B cell (primary cell): ENCODE measurements around the gene SLC9A9. TPM values are rescaled to one million over a fixed set of nuclear protein-coding genes. Genes with fewer than 3 reads are reported as not detected.

Experiments used
- ATAC-seq: fragments of 200-7000 bp; cut with Tn5 transposase; one replicate; pipeline ENCODE4 v1.10.0; 2021; ENCODE audit warnings: low read depth, mild to moderate bottlenecking, moderate number of reproducible peaks, moderate library complexity
- CTCF ChIA-PET: fragments of 350-600 bp; sonication (Branson Sonifier 250); formaldehyde crosslinking; loops from one replicate; lab custom pipeline; 2021; ENCODE audit warnings: antibody characterized with exemption, inconsistent platforms; lab: Charles Lee
- POLR2A ChIA-PET: fragments of 350-600 bp; sonication (Branson Sonifier 250); formaldehyde crosslinking; loops from one replicate; lab custom pipeline; 2021; ENCODE audit warnings: antibody characterized with exemption; lab: Charles Lee
- DNase-seq: peaks from one replicate; pipeline ENCODE4 v3.0.0; 2013
- H2AFZ ChIP-seq: 2 replicates; pipeline ENCODE4 v1.6.1; 2012; ENCODE audit warnings: mild to moderate bottlenecking, low read depth, low read length; ENCODE audit not compliant: insufficient read depth, poor library complexity, severe bottlenecking
- H3K27ac ChIP-seq, 2 donors: 1 replicate in 1 of 2; 2 replicates in 1 of 2; pipeline ENCODE4 v1.5.1; 2012 to 2013; ENCODE audit warnings: low read length in 2 of 2, mild to moderate bottlenecking in 2 of 2, moderate library complexity in 1 of 2
- H3K27me3 ChIP-seq, 4 experiments: fragments of 200-600 bp in 1 of 4; sonication (generic) in 1 of 4; replicated peaks in 1 of 4; 1 replicate in 2 of 4; 2 replicates in 2 of 4; pipeline versions ENCODE4 v1.6.1 to v1.7.0; 2013 to 2016; ENCODE audit warnings: low read length in 3 of 4, mild to moderate bottlenecking in 2 of 4, mixed read lengths in 1 of 4, moderate library complexity in 1 of 4; ENCODE audit not compliant: insufficient read depth in 4 of 4, control insufficient read depth in 3 of 4; ENCODE audit errors: control extremely low read depth in 1 of 4
- H3K36me3 ChIP-seq, 2 experiments: replicated peaks in 1 of 2; 1 replicate in 1 of 2; 2 replicates in 1 of 2; pipeline versions ENCODE4 v1.6.1 to v1.7.1; 2013; ENCODE audit warnings: low read length in 1 of 2; ENCODE audit not compliant: insufficient read depth in 2 of 2, control insufficient read depth in 1 of 2; ENCODE audit errors: control extremely low read depth in 1 of 2, extremely low read depth in 1 of 2
- H3K4me1 ChIP-seq, 2 donors: fragments of 200-600 bp in 1 of 2; sonication (generic) in 1 of 2; 1 replicate in 1 of 2; 2 replicates in 1 of 2; pipeline versions ENCODE4 v1.5.1 to v1.6.1; 2013 to 2017; ENCODE audit warnings: low read length in 2 of 2; ENCODE audit not compliant: control insufficient read depth in 2 of 2, insufficient read depth in 2 of 2
- H3K4me2 ChIP-seq: replicated peaks from 2 replicates; pipeline ENCODE3; 2012; ENCODE audit warnings: mild to moderate bottlenecking, low read depth, low read length; ENCODE audit not compliant: poor library complexity, severe bottlenecking
- H3K4me3 ChIP-seq, 5 experiments: fragments of 200-600 bp in 1 of 5; sonication (generic) in 1 of 5; 1 replicate in 3 of 5; 2 replicates in 2 of 5; pipeline versions ENCODE4 v1.5.1 to v1.7.0; 2011 to 2016; ENCODE audit warnings: low read length in 4 of 5, mild to moderate bottlenecking in 4 of 5, low read depth in 2 of 5, control low read depth in 1 of 5, moderate library complexity in 1 of 5; ENCODE audit not compliant: insufficient read depth in 1 of 5; ENCODE audit errors: control extremely low read depth in 1 of 5, extremely low read depth in 1 of 5
- H3K79me2 ChIP-seq: fragments of 200-600 bp; sonication (generic); one replicate; pipeline ENCODE4 v1.6.0; 2016; ENCODE audit warnings: low read length; ENCODE audit not compliant: control insufficient read depth, insufficient read depth
- H3K9ac ChIP-seq: fragments of 200-600 bp; sonication (generic); 2 replicates; pipeline ENCODE4 v1.6.1; 2017; ENCODE audit warnings: mild to moderate bottlenecking, low read length, moderate library complexity
- H3K9me3 ChIP-seq, 3 donors: one replicate each; pipeline versions ENCODE4 v1.6.1 to v1.7.1; 2013; ENCODE audit warnings: low read length in 2 of 3; ENCODE audit not compliant: control insufficient read depth in 2 of 3, insufficient read depth in 1 of 3; ENCODE audit errors: control extremely low read depth in 1 of 3
- H4K20me1 ChIP-seq: 2 replicates; pipeline ENCODE4 v1.6.0; 2012; ENCODE audit warnings: mild to moderate bottlenecking, low read length; ENCODE audit not compliant: insufficient read depth, control insufficient read depth, poor library complexity, severe bottlenecking
- H3K27ac Mint-ChIP-seq: one replicate; pipeline ENCODE4 v1.8.0; 2021; ENCODE audit warnings: mixed read lengths
- H3K27me3 Mint-ChIP-seq: one replicate; pipeline ENCODE4 v1.8.0; 2021; ENCODE audit warnings: mixed read lengths
- H3K4me1 Mint-ChIP-seq: one replicate; pipeline ENCODE4 v1.8.0; 2021; ENCODE audit warnings: mixed read lengths
- H3K4me3 Mint-ChIP-seq: one replicate; pipeline ENCODE4 v1.8.0; 2021; ENCODE audit warnings: mixed read lengths
- H3K9me3 Mint-ChIP-seq: one replicate; pipeline ENCODE4 v1.8.0; 2022; ENCODE audit warnings: mixed read lengths; ENCODE audit not compliant: insufficient read depth
- CTCF ChIP-seq: fragments of 200-600 bp; IDR thresholded peaks from one replicate; pipeline ENCODE4 v1.8.0; 2022; ENCODE audit warnings: antibody characterized with exemption, mild to moderate bottlenecking
- EZH2 ChIP-seq: IDR thresholded peaks from 2 replicates; pipeline ENCODE4 v1.6.1; 2012; ENCODE audit warnings: borderline replicate concordance, low read depth, mild to moderate bottlenecking, moderate library complexity, low read length; ENCODE audit not compliant: insufficient read depth, poor library complexity, severe bottlenecking
- WGBS: methylation state at CpG from one replicate; pipeline ENCODE4 v1.1.5; 2013; ENCODE audit warnings: missing lambda C conversion rate; ENCODE audit not compliant: insufficient coverage; 5-methylcytosine and 5-hydroxymethylcytosine counted together
- intact Hi-C: fragments of 100-400 bp; cut with micrococcal nuclease; formaldehyde crosslinking; loops from one replicate; pipeline ENCODE4 v1.10.0; 2022
- polyA plus RNA-seq: library from polyadenylated mRNA; depleted of rRNA; stranded (reverse); fragments of >200 nt; gene quantifications from 2 replicates; pipeline ENCODE4 v1.2.3, GENCODE V29; 2012
- total RNA-seq, 2 donors: library from RNA; stranded (reverse); fragments of 120-200 nt in 1 of 2; gene quantifications; 1 replicate in 1 of 2; 2 replicates in 1 of 2; pipeline versions ENCODE4 v1.2.3 to v1.2.4, GENCODE V29; 2013 to 2022

The SLC9A9 gene
- total and polyA plus RNA-seq, 2 donors (not counting 1 experiment from before 2014, with no cell fraction given), result 7.7 to 17.3 TPM

- intact Hi-C loops, result no loop called here
- DNase-seq (no peak), ATAC-seq (no peak)
- H2AFZ ChIP-seq, result no peak overlapping the region
- H3K4me1 Mint-ChIP-seq, result peaks cover 13% of the 10 kb centered on the region
- H3K9ac ChIP-seq, result no peak overlapping the region
- H3K27ac Mint-ChIP-seq, result no peak overlapping the region
- H3K9me3 ChIP-seq, result peaks cover 0 to 2% (median 1%) of the 10 kb centered on the region in 3 donors
- H3K27me3 ChIP-seq, result no peaks in the 10 kb centered on the region
- peaks cover 0 to 1% of the 10 kb centered on the region in 2 experiments for H3K36me3 ChIP-seq
- ChIA-PET POLR2A (no interaction called here), CTCF (no interaction called here)
- peaks cover 6 to 8% of the 10 kb centered on the region in 2 donors for H3K4me1 ChIP-seq
- no peaks in the 10 kb centered on the region for H3K27me3 Mint-ChIP-seq
- H3K4me2 ChIP-seq, result no peak overlapping the region
- WGBS, result 100% methylated on average over 1 of the region's 3 CpGs
- no peaks in the 10 kb centered on the region for H3K9me3 Mint-ChIP-seq
- no peaks in the 10 kb centered on the region for H4K20me1 ChIP-seq
- H3K27ac ChIP-seq, result no peak overlapping the region
- no peak overlapping the region for H3K4me3 Mint-ChIP-seq
- H3K4me3 ChIP-seq, result no peak overlapping the region
- no peaks in the 10 kb centered on the region for H3K79me2 ChIP-seq
- TF ChIP-seq EZH2 (no peak), CTCF (no peak)
Observed at GRCh38 chr3:143357700-143358099, 490.6 kb downstream of the SLC9A9 start.

GRCh38 chr3:143356839-143357238 lies 491.4 kb downstream of the SLC9A9 start:
- Histone ChIP-seq H2AFZ (no peak overlapping the region), H3K27me3 (no peaks in the 10 kb centered on the region), H3K9me3 (peaks cover 0 to 2% (median 1%) of the 10 kb centered on the region in 3 donors), H3K4me3 (no peak overlapping the region), H3K79me2 (no peaks in the 10 kb centered on the region), H3K27ac (no peak overlapping the region), H3K4me2 (no peak overlapping the region), H3K36me3 (no peaks in the 10 kb centered on the region), H3K9ac (no peak overlapping the region), H4K20me1 (no peaks in the 10 kb centered on the region), H3K4me1 (peaks cover 14 to 15% of the 10 kb centered on the region in 2 donors)
- POLR2A ChIA-PET, result no interaction called here
- Mint-ChIP-seq H3K27me3 (no peaks in the 10 kb centered on the region), H3K27ac (no peak overlapping the region), H3K4me1 (peaks cover 21% of the 10 kb centered on the region), H3K4me3 (no peak overlapping the region), H3K9me3 (no peaks in the 10 kb centered on the region)
- TF ChIP-seq CTCF, result no peak
- TF ChIP-seq EZH2, result no peak
- CTCF ChIA-PET, result no interaction called here
- WGBS, result no CpG with 5 or more reads among the region's 1 CpG
- no peak for ATAC-seq
- no peak for DNase-seq
- intact Hi-C loops, result no loop called here
